ENCODE measurements around the gene SOCS3.
A peak's percentile ranks its signal among the peaks of the same experiment; 100 is the strongest.

The SOCS3 gene

DNA sequence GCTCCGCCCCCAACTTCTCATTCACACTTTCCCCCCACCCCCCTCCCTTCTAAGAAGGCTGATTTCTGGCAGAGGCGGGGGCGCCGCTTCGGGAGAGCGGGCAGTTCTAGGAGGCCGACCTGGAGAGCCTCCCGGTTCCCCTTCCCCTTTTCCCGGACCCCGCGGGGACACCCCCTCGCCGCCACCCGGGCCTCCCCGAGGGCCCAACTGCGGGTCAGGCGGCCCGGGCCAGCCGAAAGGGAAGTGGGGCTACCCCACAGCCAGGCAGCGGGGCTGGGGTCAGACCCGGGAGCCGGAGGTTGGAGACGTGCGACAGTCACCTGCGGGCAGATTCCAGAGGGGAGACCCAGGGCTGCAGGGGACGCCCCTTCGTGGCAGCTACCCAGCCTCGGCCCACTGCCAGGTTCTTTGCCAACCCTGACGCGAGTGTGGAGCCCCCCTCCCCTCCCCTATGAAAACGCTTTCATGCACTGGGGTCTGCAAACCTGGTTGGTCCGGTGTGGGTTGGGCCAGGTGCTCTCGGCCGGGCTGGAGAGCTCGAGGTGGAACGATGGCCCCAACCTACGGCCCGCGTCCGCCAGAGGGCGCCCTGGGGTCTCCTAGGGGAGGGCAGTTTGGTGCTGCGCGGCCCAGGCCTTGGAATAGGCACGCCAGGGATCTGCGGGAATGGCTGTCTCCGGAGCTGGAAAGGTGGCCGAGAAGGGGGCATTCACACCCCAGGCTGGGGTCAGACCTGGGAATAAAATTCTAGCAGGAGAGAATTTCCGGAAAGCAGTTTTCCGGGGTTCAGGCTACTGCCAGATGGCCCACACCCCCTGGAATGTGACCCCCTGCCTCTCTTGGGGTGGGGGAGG, 721 bp upstream of the SOCS3 start (continued):
- no peak for TF ChIP-seq ZSCAN16 (tag by site-specific recombination; IDR thresholded peaks at IDR 0.05)
- TF ChIP-seq, protein P1, sequence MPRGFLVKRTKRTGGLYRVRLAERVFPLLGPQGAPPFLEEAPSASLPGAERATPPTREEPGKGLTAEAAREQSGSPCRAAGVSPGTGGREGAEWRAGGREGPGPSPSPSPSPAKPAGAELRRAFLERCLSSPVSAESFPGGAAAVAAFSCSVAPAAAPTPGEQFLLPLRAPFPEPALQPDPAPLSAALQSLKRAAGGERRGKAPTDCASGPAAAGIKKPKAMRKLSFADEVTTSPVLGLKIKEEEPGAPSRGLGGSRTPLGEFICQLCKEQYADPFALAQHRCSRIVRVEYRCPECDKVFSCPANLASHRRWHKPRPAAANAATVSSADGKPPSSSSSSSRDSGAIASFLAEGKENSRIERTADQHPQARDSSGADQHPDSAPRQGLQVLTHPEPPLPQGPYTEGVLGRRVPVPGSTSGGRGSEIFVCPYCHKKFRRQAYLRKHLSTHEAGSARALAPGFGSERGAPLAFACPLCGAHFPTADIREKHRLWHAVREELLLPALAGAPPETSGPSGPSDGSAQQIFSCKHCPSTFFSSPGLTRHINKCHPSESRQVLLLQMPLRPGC (tag by site-specific recombination; IDR thresholded peaks at IDR 0.05) = no peak
- TF ChIP-seq ZNF843 (tag by site-specific recombination; IDR thresholded peaks at IDR 0.05) = peak; percentile 16; the same call in 1 of the 2 replicates
- no peak for TF ChIP-seq ZNF10 (tag by site-specific recombination; IDR thresholded peaks at IDR 0.05)
- peak; percentile 91 for TF ChIP-seq ZFP37 (tag by site-specific recombination; IDR thresholded peaks at IDR 0.05)
- TF ChIP-seq ZNF548 (tag by site-specific recombination; IDR thresholded peaks at IDR 0.05) = no peak
- TF ChIP-seq IKZF3 (tag by site-specific recombination; IDR thresholded peaks at IDR 0.05) = peak; percentile 83
- TF ChIP-seq, protein P2, sequence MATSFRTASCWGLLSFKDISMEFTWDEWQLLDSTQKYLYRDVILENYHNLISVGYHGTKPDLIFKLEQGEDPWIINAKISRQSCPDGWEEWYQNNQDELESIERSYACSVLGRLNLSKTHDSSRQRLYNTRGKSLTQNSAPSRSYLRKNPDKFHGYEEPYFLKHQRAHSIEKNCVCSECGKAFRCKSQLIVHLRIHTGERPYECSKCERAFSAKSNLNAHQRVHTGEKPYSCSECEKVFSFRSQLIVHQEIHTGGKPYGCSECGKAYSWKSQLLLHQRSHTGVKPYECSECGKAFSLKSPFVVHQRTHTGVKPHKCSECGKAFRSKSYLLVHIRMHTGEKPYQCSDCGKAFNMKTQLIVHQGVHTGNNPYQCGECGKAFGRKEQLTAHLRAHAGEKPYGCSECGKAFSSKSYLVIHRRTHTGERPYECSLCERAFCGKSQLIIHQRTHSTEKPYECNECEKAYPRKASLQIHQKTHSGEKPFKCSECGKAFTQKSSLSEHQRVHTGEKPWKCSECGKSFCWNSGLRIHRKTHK (tag by site-specific recombination; IDR thresholded peaks at IDR 0.05) = no peak
- TF ChIP-seq SCRT2 (tag by site-specific recombination; IDR thresholded peaks at IDR 0.05) = no peak
- TF ChIP-seq ZNF121 (tag by site-specific recombination; IDR thresholded peaks at IDR 0.05) = no peak
- TF ChIP-seq ZNF433 (tag by site-specific recombination; IDR thresholded peaks at IDR 0.05; ENCODE audit: low read depth) = no peak
- no peak for TF ChIP-seq SETDB1 (IDR thresholded peaks at IDR 0.05; ENCODE audit: insufficient read length, low read length)
- no peak for TF ChIP-seq ZNF19 (tag by site-specific recombination; IDR thresholded peaks at IDR 0.05; ENCODE audit: low read depth)
- TF ChIP-seq, protein P3, sequence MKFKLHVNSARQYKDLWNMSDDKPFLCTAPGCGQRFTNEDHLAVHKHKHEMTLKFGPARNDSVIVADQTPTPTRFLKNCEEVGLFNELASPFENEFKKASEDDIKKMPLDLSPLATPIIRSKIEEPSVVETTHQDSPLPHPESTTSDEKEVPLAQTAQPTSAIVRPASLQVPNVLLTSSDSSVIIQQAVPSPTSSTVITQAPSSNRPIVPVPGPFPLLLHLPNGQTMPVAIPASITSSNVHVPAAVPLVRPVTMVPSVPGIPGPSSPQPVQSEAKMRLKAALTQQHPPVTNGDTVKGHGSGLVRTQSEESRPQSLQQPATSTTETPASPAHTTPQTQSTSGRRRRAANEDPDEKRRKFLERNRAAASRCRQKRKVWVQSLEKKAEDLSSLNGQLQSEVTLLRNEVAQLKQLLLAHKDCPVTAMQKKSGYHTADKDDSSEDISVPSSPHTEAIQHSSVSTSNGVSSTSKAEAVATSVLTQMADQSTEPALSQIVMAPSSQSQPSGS (tag by site-specific recombination; IDR thresholded peaks at IDR 0.05; ENCODE audit: low read depth) = no peak
- TF ChIP-seq BCL11A (tag by site-specific recombination; IDR thresholded peaks at IDR 0.05; ENCODE audit: low read depth) = 0 out of 2 replicates have a peak, but pooled peaks have one; percentile 30
- TF ChIP-seq ZNF174 (tag by site-specific recombination; IDR thresholded peaks at IDR 0.05) = no peak
- TF ChIP-seq, protein P4, sequence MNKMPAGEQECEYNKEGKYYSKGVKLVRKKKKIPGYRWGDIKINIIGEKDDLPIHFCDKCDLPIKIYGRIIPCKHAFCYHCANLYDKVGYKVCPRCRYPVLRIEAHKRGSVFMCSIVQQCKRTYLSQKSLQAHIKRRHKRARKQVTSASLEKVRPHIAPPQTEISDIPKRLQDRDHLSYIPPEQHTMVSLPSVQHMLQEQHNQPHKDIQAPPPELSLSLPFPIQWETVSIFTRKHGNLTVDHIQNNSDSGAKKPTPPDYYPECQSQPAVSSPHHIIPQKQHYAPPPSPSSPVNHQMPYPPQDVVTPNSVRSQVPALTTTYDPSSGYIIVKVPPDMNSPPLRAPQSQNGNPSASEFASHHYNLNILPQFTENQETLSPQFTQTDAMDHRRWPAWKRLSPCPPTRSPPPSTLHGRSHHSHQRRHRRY (tag by site-specific recombination; IDR thresholded peaks at IDR 0.05) = 0 out of 2 replicates have a peak, but pooled peaks have one; percentile 55
- no peak for TF ChIP-seq ZNF132 (tag by site-specific recombination; IDR thresholded peaks at IDR 0.05; ENCODE audit: borderline replicate concordance)
- TF ChIP-seq ZNF23 (tag by site-specific recombination; IDR thresholded peaks at IDR 0.05; ENCODE audit: borderline replicate concordance) = no peak
- TF ChIP-seq KLF8 (tag by site-specific recombination; IDR thresholded peaks at IDR 0.05) = peak; percentile 57; the same call in 1 of the 2 replicates
- TF ChIP-seq, protein P5, sequence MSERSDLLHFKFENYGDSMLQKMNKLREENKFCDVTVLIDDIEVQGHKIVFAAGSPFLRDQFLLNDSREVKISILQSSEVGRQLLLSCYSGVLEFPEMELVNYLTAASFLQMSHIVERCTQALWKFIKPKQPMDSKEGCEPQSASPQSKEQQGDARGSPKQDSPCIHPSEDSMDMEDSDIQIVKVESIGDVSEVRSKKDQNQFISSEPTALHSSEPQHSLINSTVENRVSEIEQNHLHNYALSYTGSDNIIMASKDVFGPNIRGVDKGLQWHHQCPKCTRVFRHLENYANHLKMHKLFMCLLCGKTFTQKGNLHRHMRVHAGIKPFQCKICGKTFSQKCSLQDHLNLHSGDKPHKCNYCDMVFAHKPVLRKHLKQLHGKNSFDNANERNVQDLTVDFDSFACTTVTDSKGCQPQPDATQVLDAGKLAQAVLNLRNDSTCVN (tag by site-specific recombination; optimal IDR thresholded peaks at IDR 0.05) = peak; percentile 51
- TF ChIP-seq, protein P6, sequence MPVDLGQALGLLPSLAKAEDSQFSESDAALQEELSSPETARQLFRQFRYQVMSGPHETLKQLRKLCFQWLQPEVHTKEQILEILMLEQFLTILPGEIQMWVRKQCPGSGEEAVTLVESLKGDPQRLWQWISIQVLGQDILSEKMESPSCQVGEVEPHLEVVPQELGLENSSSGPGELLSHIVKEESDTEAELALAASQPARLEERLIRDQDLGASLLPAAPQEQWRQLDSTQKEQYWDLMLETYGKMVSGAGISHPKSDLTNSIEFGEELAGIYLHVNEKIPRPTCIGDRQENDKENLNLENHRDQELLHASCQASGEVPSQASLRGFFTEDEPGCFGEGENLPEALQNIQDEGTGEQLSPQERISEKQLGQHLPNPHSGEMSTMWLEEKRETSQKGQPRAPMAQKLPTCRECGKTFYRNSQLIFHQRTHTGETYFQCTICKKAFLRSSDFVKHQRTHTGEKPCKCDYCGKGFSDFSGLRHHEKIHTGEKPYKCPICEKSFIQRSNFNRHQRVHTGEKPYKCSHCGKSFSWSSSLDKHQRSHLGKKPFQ (tag by site-specific recombination; IDR thresholded peaks at IDR 0.05) = no peak
- TF ChIP-seq, protein P7, sequence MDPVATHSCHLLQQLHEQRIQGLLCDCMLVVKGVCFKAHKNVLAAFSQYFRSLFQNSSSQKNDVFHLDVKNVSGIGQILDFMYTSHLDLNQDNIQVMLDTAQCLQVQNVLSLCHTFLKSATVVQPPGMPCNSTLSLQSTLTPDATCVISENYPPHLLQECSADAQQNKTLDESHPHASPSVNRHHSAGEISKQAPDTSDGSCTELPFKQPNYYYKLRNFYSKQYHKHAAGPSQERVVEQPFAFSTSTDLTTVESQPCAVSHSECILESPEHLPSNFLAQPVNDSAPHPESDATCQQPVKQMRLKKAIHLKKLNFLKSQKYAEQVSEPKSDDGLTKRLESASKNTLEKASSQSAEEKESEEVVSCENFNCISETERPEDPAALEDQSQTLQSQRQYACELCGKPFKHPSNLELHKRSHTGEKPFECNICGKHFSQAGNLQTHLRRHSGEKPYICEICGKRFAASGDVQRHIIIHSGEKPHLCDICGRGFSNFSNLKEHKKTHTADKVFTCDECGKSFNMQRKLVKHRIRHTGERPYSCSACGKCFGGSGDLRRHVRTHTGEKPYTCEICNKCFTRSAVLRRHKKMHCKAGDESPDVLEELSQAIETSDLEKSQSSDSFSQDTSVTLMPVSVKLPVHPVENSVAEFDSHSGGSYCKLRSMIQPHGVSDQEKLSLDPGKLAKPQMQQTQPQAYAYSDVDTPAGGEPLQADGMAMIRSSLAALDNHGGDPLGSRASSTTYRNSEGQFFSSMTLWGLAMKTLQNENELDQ (tag by site-specific recombination; IDR thresholded peaks at IDR 0.05; ENCODE audit: low read depth) = no peak
- TF ChIP-seq ZNF175 (tag by site-specific recombination; IDR thresholded peaks at IDR 0.05) = no peak
- no peak for TF ChIP-seq WT1 (tag by site-specific recombination; IDR thresholded peaks at IDR 0.05)
- TF ChIP-seq ZNF610 (tag by site-specific recombination; IDR thresholded peaks at IDR 0.05; ENCODE audit: borderline replicate concordance) = no peak
- TF ChIP-seq ZNF423 (tag by site-specific recombination; IDR thresholded peaks at IDR 0.05) = no peak
- no peak for TF ChIP-seq ZNF211 (tag by site-specific recombination; IDR thresholded peaks at IDR 0.05; ENCODE audit: low read depth)
- no peak for TF ChIP-seq ZNF626 (tag by site-specific recombination; IDR thresholded peaks at IDR 0.05)
